DOHH2 (cell line): ENCODE measurements around the gene DCAF5.
"Not testable (repeated sequence)": the region's sequence is repeated elsewhere in the genome, so short reads cannot be mapped to it uniquely, and the experiment has no call there.

Experiments used
- H3F3A ChIP-seq: fragments of 200-600 bp; sonication (generic), shearing (Covaris generic); 2 replicates; pipeline ENCODE4 v1.6.0; 2016; ENCODE audit warnings: antibody characterized with exemption, mild to moderate bottlenecking; ENCODE audit not compliant: control insufficient read depth, insufficient read depth
- H3K27ac ChIP-seq: fragments of 200-600 bp; sonication (generic); 2 replicates; pipeline ENCODE4 v1.5.1; 2014; ENCODE audit warnings: low read depth, mild to moderate bottlenecking, low read length, moderate library complexity
- H3K27me3 ChIP-seq: fragments of 200-600 bp; sonication (generic); 2 replicates; pipeline ENCODE4 v1.6.1; 2014; ENCODE audit warnings: mild to moderate bottlenecking, low read length, mixed read lengths; ENCODE audit not compliant: control insufficient read depth
- H3K36me3 ChIP-seq: fragments of 200-600 bp; sonication (generic); 2 replicates; pipeline ENCODE4 v1.6.1; 2014; ENCODE audit warnings: mild to moderate bottlenecking, low read length, moderate library complexity, mixed read lengths; ENCODE audit not compliant: control insufficient read depth
- H3K4me1 ChIP-seq: fragments of 200-600 bp; sonication (generic); 2 replicates; pipeline ENCODE4 v1.6.1; 2014; ENCODE audit warnings: mild to moderate bottlenecking, low read length, mixed read lengths; ENCODE audit not compliant: control insufficient read depth
- H3K4me2 ChIP-seq: fragments of 200-600 bp; sonication (generic); 2 replicates; pipeline ENCODE4 v1.6.0; 2014; ENCODE audit warnings: mild to moderate bottlenecking, low read length, moderate library complexity
- H3K4me3 ChIP-seq: fragments of 200-600 bp; sonication (generic); 2 replicates; pipeline ENCODE4 v1.5.1; 2014; ENCODE audit warnings: mild to moderate bottlenecking, low read length, mixed read lengths
- H3K79me2 ChIP-seq: fragments of 200-600 bp; sonication (generic); 2 replicates; pipeline ENCODE4 v1.6.1; 2014; ENCODE audit warnings: mild to moderate bottlenecking, low read length, mixed read lengths; ENCODE audit not compliant: control insufficient read depth
- H3K9me2 ChIP-seq: fragments of 200-600 bp; sonication (generic); replicated peaks from 2 replicates; pipeline ENCODE4 v1.6.1; 2014; ENCODE audit warnings: mild to moderate bottlenecking, low read length, mixed read lengths; ENCODE audit not compliant: control insufficient read depth
- H3K9me3 ChIP-seq: fragments of 200-600 bp; sonication (generic); 2 replicates; pipeline ENCODE4 v1.6.1; 2014; ENCODE audit warnings: antibody characterized with exemption, low read length, mixed read lengths; ENCODE audit not compliant: control insufficient read depth, insufficient read depth
- H4K20me1 ChIP-seq: fragments of 200-600 bp; sonication (generic); 2 replicates; pipeline ENCODE4 v1.6.0; 2014; ENCODE audit warnings: low read depth, mild to moderate bottlenecking, antibody characterized with exemption, low read length, moderate library complexity; ENCODE audit not compliant: control insufficient read depth, insufficient read depth
- EZH2phosphoT487 ChIP-seq: fragments of 200-600 bp; sonication (generic); IDR thresholded peaks from 2 replicates; pipeline ENCODE4 v1.6.1; 2017; ENCODE audit warnings: borderline replicate concordance, mild to moderate bottlenecking, antibody characterized with exemption, low read length, moderate library complexity, mixed read lengths
- TF ChIP-seq, protein P1 (sequence below): fragments of 200-600 bp; sonication (generic); IDR thresholded peaks from one replicate; pipeline ENCODE4 v1.5.1; 2014; ENCODE audit warnings: antibody characterized with exemption, mild to moderate bottlenecking, low read depth, low read length; ENCODE audit not compliant: poor library complexity, severe bottlenecking

DCAF5 gene

DNA sequence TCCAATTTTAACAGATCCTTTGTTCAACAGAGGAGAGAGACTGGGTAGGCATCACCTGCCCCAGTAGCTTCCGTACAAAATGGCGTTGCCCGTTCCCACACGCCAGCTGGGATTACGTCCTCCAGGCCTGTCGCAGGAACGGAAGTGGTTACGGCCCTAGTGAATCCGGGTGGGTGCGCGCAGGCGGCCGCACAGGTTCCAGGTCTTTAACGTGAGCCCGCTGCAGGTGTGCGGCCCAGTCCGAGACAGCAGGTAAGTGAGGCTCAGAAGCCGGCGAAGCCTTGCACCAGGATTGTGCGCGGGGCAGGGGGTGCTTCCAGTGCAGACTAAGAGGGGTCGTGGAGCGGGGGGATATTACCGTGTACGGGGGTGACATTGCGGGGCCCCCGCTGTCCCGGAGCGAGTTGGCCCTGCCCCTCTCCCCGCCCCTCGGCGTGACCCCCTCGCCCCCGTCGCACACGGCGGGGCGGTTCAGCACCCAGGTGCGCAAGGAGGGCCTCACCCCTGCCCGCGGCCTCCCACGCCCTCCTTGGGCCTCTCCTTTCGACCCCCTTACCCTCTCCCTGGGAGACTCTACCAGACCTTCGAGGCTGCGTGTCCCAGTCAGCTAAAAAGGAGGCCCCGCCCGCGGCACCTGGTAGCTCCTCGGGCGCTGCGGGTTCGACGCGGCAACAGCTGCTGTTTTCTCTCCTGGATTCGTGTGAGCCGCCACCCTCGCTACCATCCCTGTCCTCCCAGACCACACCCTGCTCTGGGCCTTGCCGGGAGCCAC is 38.6 kb upstream of the DCAF5 start, which contains the start of gene EXD2:
EXD2 (plus strand) TSS at position 159 of the 772 bp plus-strand sequence. CDS start 17,973 bp downstream, outside the sequence.
- peaks cover 5% of the 10 kb centered on the region; the same call in 1 of the 2 replicates for H3K79me2 ChIP-seq
- H3K9me2 ChIP-seq = no peaks in the 10 kb centered on the region
- no peaks in the 10 kb centered on the region for H3K27me3 ChIP-seq
- no peak for TF ChIP-seq EZH2phosphoT487
- TF ChIP-seq, protein P1, sequence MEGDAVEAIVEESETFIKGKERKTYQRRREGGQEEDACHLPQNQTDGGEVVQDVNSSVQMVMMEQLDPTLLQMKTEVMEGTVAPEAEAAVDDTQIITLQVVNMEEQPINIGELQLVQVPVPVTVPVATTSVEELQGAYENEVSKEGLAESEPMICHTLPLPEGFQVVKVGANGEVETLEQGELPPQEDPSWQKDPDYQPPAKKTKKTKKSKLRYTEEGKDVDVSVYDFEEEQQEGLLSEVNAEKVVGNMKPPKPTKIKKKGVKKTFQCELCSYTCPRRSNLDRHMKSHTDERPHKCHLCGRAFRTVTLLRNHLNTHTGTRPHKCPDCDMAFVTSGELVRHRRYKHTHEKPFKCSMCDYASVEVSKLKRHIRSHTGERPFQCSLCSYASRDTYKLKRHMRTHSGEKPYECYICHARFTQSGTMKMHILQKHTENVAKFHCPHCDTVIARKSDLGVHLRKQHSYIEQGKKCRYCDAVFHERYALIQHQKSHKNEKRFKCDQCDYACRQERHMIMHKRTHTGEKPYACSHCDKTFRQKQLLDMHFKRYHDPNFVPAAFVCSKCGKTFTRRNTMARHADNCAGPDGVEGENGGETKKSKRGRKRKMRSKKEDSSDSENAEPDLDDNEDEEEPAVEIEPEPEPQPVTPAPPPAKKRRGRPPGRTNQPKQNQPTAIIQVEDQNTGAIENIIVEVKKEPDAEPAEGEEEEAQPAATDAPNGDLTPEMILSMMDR = no peak
- H3K4me1 ChIP-seq = peaks cover 19% of the 10 kb centered on the region
- H3F3A ChIP-seq = peaks cover 6% of the 10 kb centered on the region; the same call in 1 of the 2 replicates
- H3K4me2 ChIP-seq = peak within 1 kb of the TSS; percentile 76
- H3K4me3 ChIP-seq = peak within 1 kb of the TSS; percentile 82
- H3K27ac ChIP-seq = no peak within 1 kb of the TSS
- H3K36me3 ChIP-seq = no peaks in the 10 kb centered on the region
- no peaks in the 10 kb centered on the region for H3K9me3 ChIP-seq
- H4K20me1 ChIP-seq = no peaks in the 10 kb centered on the region

DNA sequence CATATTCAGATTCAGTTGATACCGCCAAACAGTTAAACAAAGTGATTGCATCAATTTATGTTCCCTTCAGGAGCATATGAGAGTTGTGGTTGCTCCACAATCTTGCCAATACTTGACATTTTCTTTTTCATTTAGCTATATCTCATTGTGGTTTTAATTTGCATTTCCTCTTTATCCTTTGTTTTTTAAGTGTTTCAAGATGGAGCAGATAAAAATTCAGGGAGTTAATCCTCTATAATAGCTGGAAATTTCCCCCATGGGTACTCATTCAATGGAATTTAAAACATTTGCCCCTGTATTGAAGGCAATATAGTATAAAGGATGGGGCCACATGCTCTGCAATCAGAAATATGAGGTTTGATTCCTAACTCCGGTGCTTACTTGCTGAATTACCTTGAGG is 37.3 kb upstream of the DCAF5 start:
- no peaks in the 10 kb centered on the region for H3K36me3 ChIP-seq
- H3K4me3 ChIP-seq = peak overlapping the region; percentile 82
- no peaks in the 10 kb centered on the region for H3K9me3 ChIP-seq
- H3K4me1 ChIP-seq = peaks cover 19% of the 10 kb centered on the region
- H3K79me2 ChIP-seq = peaks cover 5% of the 10 kb centered on the region; the same call in 1 of the 2 replicates
- TF ChIP-seq, protein P1 = no peak
- no peak for TF ChIP-seq EZH2phosphoT487
- H3K27ac ChIP-seq = no peak overlapping the region
- no peaks in the 10 kb centered on the region for H4K20me1 ChIP-seq
- no peaks in the 10 kb centered on the region for H3K9me2 ChIP-seq
- H3K27me3 ChIP-seq = no peaks in the 10 kb centered on the region
- peak overlapping the region; percentile 76 for H3K4me2 ChIP-seq
- peaks cover 6% of the 10 kb centered on the region; the same call in 1 of the 2 replicates for H3F3A ChIP-seq

DNA sequence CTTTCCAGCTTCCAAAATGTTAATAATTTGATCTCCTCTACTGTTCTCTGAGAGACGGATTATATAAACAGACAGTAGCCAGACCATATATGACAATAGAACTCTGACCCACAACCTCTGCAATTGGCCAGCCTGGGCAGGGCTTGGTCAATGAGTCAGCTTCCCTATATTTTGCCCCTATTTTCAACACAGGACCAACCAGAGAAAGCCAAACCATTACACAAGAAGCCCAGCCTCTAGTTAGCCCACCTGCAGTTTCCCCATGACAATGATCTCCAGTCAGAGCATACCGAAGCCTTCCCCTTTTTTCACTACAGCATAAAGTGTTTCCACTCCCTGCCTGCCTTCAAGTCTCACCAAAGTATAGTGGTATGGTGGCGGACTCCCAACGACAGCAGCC is 30.8 kb upstream of the DCAF5 start:
- H4K20me1 ChIP-seq = no peaks in the 10 kb centered on the region
- no peaks in the 10 kb centered on the region for H3K36me3 ChIP-seq
- no peaks in the 10 kb centered on the region for H3K9me2 ChIP-seq
- no peak overlapping the region for H3K4me2 ChIP-seq
- no peaks in the 10 kb centered on the region for H3F3A ChIP-seq
- no peaks in the 10 kb centered on the region for H3K79me2 ChIP-seq
- no peak overlapping the region for H3K4me3 ChIP-seq
- H3K27ac ChIP-seq = no peak overlapping the region
- no peaks in the 10 kb centered on the region for H3K4me1 ChIP-seq
- H3K27me3 ChIP-seq = no peaks in the 10 kb centered on the region; the same call in 1 of the 2 replicates
- TF ChIP-seq, protein P1 = no peak
- no peak for TF ChIP-seq EZH2phosphoT487
- no peaks in the 10 kb centered on the region for H3K9me3 ChIP-seq

DNA sequence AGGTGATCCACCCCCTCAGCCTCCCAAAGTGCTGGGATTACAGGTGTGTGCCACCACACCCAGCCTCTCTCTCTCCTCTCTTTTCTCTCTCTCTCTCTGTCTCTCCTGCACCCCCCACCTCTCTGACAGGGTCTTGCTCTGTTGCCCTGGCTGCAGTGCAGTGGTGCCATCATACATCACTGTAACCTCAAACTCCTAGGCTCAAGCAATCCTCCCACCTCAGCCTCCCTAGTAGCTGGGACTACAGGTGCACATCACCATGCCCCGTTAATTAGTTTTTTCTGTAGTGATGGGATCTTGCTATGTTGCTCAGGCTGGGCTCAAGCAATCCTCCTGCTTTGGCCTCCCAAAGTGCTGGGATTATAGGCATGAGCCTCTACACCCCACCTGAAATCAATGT is 29.7 kb upstream of the DCAF5 start:
- not testable (repeated sequence) for H3K9me2 ChIP-seq, H3K4me3 ChIP-seq, H3K79me2 ChIP-seq, H3K36me3 ChIP-seq, H3K4me2 ChIP-seq, H3K4me1 ChIP-seq, H4K20me1 ChIP-seq, H3F3A ChIP-seq, H3K27ac ChIP-seq, H3K27me3 ChIP-seq, H3K9me3 ChIP-seq
